Measurements from ENCODE around the gene SGSM2.
"Not testable (repeated sequence)": the region's sequence is repeated elsewhere in the genome, so short reads cannot be mapped to it uniquely, and the experiment has no call there.

SGSM2 gene

GRCh38 chr17:2336852-2337543 lies at the start of gene SGSM2:
SGSM2 (plus strand) TSS chr17:2337501; CDS start chr17:2337689, 188 bp downstream.
- peaks cover 22% of the 10 kb centered on the region for H3K4me1 Mint-ChIP-seq (ENCODE audit: low read depth)

GRCh38 chr17:2289878-2290478 lies 47.3 kb upstream of the SGSM2 start:
- Mint-ChIP-seq H3K36me3 (ENCODE audit: low read depth) (peaks cover 86% of the 10 kb centered on the region), H3K27ac (no peak overlapping the region), H3K4me1 (ENCODE audit: low read depth) (peaks cover 10% of the 10 kb centered on the region), H3K4me3 (no peak overlapping the region), H3K27me3 (no peaks in the 10 kb centered on the region), H3K9me3 (no peaks in the 10 kb centered on the region)
- no peak for DNase-seq

More at GRCh38 chr17:2336852-2337543, at the start of gene SGSM2:
- Mint-ChIP-seq H3K36me3 (ENCODE audit: low read depth) (peaks cover 13% of the 10 kb centered on the region), H3K27ac (peak within 1 kb of the TSS; percentile 85), H3K9me3 (no peaks in the 10 kb centered on the region), H3K27me3 (no peaks in the 10 kb centered on the region), H3K4me3 (peak within 1 kb of the TSS; percentile 79)
- DNase-seq: peak; percentile 83

GRCh38 chr17:2292100-2292499 lies 45.2 kb upstream of the SGSM2 start:
- Mint-ChIP-seq H3K27me3 (no peaks in the 10 kb centered on the region), H3K4me1 (ENCODE audit: low read depth) (peaks cover 29% of the 10 kb centered on the region), H3K4me3 (no peak overlapping the region), H3K36me3 (ENCODE audit: low read depth) (peaks cover 90% of the 10 kb centered on the region), H3K27ac (no peak overlapping the region), H3K9me3 (no peaks in the 10 kb centered on the region)
- no peak for DNase-seq

GRCh38 chr17:2295575-2295974 lies 41.7 kb upstream of the SGSM2 start:
- no peak overlapping the region for H3K4me3 Mint-ChIP-seq
- H3K36me3 Mint-ChIP-seq (ENCODE audit: low read depth): peaks cover 94% of the 10 kb centered on the region
- H3K4me1 Mint-ChIP-seq (ENCODE audit: low read depth): peaks cover 54% of the 10 kb centered on the region
- H3K27ac Mint-ChIP-seq: peak overlapping the region; percentile 50
- H3K9me3 Mint-ChIP-seq: no peaks in the 10 kb centered on the region
- DNase-seq: no peak
- H3K27me3 Mint-ChIP-seq: no peaks in the 10 kb centered on the region

GRCh38 chr17:2297023-2297422 lies 40.3 kb upstream of the SGSM2 start:
- H3K27ac Mint-ChIP-seq: peak overlapping the region; percentile 5
- peaks cover 87% of the 10 kb centered on the region for H3K36me3 Mint-ChIP-seq (ENCODE audit: low read depth)
- peaks cover 68% of the 10 kb centered on the region for H3K4me1 Mint-ChIP-seq (ENCODE audit: low read depth)
- no peak overlapping the region for H3K4me3 Mint-ChIP-seq
- DNase-seq: no peak
- no peaks in the 10 kb centered on the region for H3K27me3 Mint-ChIP-seq
- H3K9me3 Mint-ChIP-seq: no peaks in the 10 kb centered on the region

- Mint-ChIP-seq H3K4me1 (ENCODE audit: low read depth) (peaks cover 72% of the 10 kb centered on the region), H3K9me3 (no peaks in the 10 kb centered on the region), H3K27ac (no peak overlapping the region), H3K36me3 (ENCODE audit: low read depth) (peaks cover 72% of the 10 kb centered on the region), H3K27me3 (no peaks in the 10 kb centered on the region), H3K4me3 (no peak overlapping the region)
- DNase-seq: no peak
Measured at GRCh38 chr17:2299136-2299535, 38.2 kb upstream of the SGSM2 start.

- Mint-ChIP-seq H3K27ac (no peak overlapping the region), H3K27me3 (no peaks in the 10 kb centered on the region), H3K4me3 (no peak overlapping the region), H3K36me3 (ENCODE audit: low read depth) (peaks cover 68% of the 10 kb centered on the region), H3K4me1 (ENCODE audit: low read depth) (peaks cover 68% of the 10 kb centered on the region), H3K9me3 (no peaks in the 10 kb centered on the region)
- no peak for DNase-seq
Measured at GRCh38 chr17:2299756-2300155, 37.5 kb upstream of the SGSM2 start.

- Mint-ChIP-seq H3K36me3 (ENCODE audit: low read depth) (peaks cover 57% of the 10 kb centered on the region), H3K4me1 (ENCODE audit: low read depth) (peaks cover 61% of the 10 kb centered on the region), H3K9me3 (no peaks in the 10 kb centered on the region), H3K27ac (peak overlapping the region; percentile 90), H3K4me3 (peak overlapping the region; percentile 91), H3K27me3 (no peaks in the 10 kb centered on the region)
- no peak for DNase-seq
Measured at GRCh38 chr17:2302778-2303203, 34.5 kb upstream of the SGSM2 start.

GRCh38 chr17:2303204-2304188 lies 33.8 kb upstream of the SGSM2 start, which contains the start of the genes SMG6 and SRR:
SMG6 (minus strand) TSS chr17:2303785; CDS start chr17:2303720, 65 bp downstream.
SRR (plus strand) TSS chr17:2303950; CDS start chr17:2315561, 11,611 bp downstream.
- H3K4me1 Mint-ChIP-seq (ENCODE audit: low read depth): peaks cover 58% of the 10 kb centered on the region
- H3K9me3 Mint-ChIP-seq: no peaks in the 10 kb centered on the region

GRCh38 chr17:2304931-2305330 lies 32.4 kb upstream of the SGSM2 start:
- peaks cover 46% of the 10 kb centered on the region for H3K36me3 Mint-ChIP-seq (ENCODE audit: low read depth)
- no peaks in the 10 kb centered on the region for H3K9me3 Mint-ChIP-seq
- no peak for DNase-seq
- no peaks in the 10 kb centered on the region for H3K27me3 Mint-ChIP-seq
- H3K4me3 Mint-ChIP-seq: peak overlapping the region; percentile 91
- H3K27ac Mint-ChIP-seq: peak overlapping the region; percentile 79
- H3K4me1 Mint-ChIP-seq (ENCODE audit: low read depth): peaks cover 54% of the 10 kb centered on the region

More at GRCh38 chr17:2303204-2304188, 33.8 kb upstream of the SGSM2 start, which contains the start of the genes SMG6 and SRR:
- H3K4me3 Mint-ChIP-seq: peak within 1 kb of the TSS; percentile 91
- H3K36me3 Mint-ChIP-seq (ENCODE audit: low read depth): peaks cover 55% of the 10 kb centered on the region
- peak within 1 kb of the TSS; percentile 90 for H3K27ac Mint-ChIP-seq
- H3K27me3 Mint-ChIP-seq: no peaks in the 10 kb centered on the region
- peak; percentile 96 for DNase-seq

GRCh38 chr17:2309338-2310154 lies 27.8 kb upstream of the SGSM2 start:
- Mint-ChIP-seq H3K9me3 (no peaks in the 10 kb centered on the region), H3K27ac (no peak overlapping the region), H3K4me3 (no peak overlapping the region), H3K27me3 (no peaks in the 10 kb centered on the region), H3K36me3 (ENCODE audit: low read depth) (peaks cover 33% of the 10 kb centered on the region), H3K4me1 (ENCODE audit: low read depth) (peaks cover 26% of the 10 kb centered on the region)
- DNase-seq: no peak

- Mint-ChIP-seq H3K27ac (no peak overlapping the region), H3K4me3 (no peak overlapping the region), H3K4me1 (ENCODE audit: low read depth) (peaks cover 6% of the 10 kb centered on the region), H3K36me3 (ENCODE audit: low read depth) (peaks cover 15% of the 10 kb centered on the region), H3K27me3 (no peaks in the 10 kb centered on the region), H3K9me3 (no peaks in the 10 kb centered on the region)
- no peak for DNase-seq
Measured at GRCh38 chr17:2312736-2313135, 24.6 kb upstream of the SGSM2 start.

GRCh38 chr17:2316916-2317205 lies 20.4 kb upstream of the SGSM2 start:
- not testable (repeated sequence) for H3K9me3 Mint-ChIP-seq; H3K27ac Mint-ChIP-seq; H3K4me1 Mint-ChIP-seq (ENCODE audit: low read depth); H3K27me3 Mint-ChIP-seq; H3K4me3 Mint-ChIP-seq; DNase-seq
- H3K36me3 Mint-ChIP-seq (ENCODE audit: low read depth): peaks cover 22% of the 10 kb centered on the region

GRCh38 chr17:2317796-2318195 lies 19.5 kb upstream of the SGSM2 start:
- no peaks in the 10 kb centered on the region for H3K4me1 Mint-ChIP-seq (ENCODE audit: low read depth)
- H3K9me3 Mint-ChIP-seq: no peaks in the 10 kb centered on the region
- H3K36me3 Mint-ChIP-seq (ENCODE audit: low read depth): peaks cover 29% of the 10 kb centered on the region
- no peak overlapping the region for H3K27ac Mint-ChIP-seq
- H3K4me3 Mint-ChIP-seq: no peak overlapping the region
- DNase-seq: no peak
- no peaks in the 10 kb centered on the region for H3K27me3 Mint-ChIP-seq
